Measurements from ENCODE around the gene ANKRD28. TPM values are rescaled to one million over a fixed set of nuclear protein-coding genes. Genes with fewer than 3 reads are reported as not detected.

ANKRD28 gene
- total RNA-seq, 1 donor from 2014 or later: 50.3 TPM

DNA sequence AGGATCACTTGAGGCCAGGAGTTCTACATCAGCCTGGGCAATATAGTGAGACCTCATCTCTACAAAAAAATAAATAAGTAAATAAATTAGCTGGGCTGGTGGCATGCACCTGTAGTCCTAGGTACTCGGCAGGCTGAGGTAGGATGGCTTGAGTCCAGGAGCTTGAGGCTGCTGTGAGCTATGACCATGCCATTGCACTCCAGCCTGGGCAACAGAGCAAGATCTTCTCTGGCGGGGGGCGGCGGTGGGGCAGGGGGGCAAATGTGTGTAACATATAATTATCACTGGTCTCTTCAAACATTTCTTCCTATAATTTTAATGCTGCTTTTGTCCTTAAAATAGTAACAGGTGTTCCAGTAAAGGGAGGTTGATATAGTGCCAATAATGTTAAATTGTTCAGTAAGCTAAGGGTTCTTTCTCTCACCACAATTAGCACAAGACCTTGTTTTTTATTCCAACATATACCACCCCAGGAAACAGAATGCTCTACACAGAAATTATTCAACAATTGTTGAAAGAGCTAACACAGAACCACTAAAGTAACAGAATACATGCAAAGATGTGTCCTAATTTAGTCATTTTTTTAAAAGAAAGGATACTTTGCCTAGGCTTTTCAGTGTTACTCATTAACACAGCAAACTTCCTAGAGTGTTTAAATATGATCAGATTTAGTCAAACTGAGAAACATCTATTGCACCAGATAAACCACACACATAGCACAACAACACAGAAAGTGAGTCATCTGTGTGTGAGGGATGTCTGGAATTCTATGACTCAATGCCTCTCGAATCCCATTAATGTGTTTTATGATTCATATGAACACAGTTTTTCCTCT is 29.1 kb downstream of the ANKRD28 start:
- no peak overlapping the region for H3K4me3 ChIP-seq
- no peaks in the 10 kb centered on the region for H3K9me3 ChIP-seq
- peak overlapping the region; percentile 8 for H3K27ac ChIP-seq
- peaks cover 18% of the 10 kb centered on the region for H3K4me1 ChIP-seq
- no peaks in the 10 kb centered on the region for H3K27me3 ChIP-seq
- ATAC-seq (peak; percentile 92), DNase-seq (peak; percentile 64)
- no peak for TF ChIP-seq CTCF (IDR thresholded peaks at IDR 0.05)
- H3K36me3 ChIP-seq: peaks cover 20% of the 10 kb centered on the region
- intact Hi-C loops (cut with DNase I): no loop called here

DNA sequence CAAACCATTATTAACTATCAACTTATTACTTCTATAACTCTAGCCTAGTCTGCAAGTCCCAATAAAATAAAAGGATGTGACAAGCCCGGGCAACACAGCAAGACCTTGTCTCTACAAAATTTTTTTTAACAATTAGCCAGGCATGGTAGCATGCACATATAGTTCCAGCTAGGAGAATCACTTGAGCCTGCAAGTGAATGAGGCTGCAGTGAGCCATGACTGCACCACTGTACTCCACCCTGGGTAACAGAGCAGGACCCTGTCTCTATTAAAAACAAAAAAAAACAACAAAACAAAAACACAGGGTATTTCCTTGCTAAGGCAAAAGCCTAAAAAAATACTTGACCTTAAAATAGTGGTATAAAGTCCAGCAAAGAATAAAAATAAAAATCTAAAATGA is 31.4 kb downstream of the ANKRD28 start:
- intact Hi-C loops (cut with DNase I): no loop called here
- Histone ChIP-seq H3K27me3 (no peaks in the 10 kb centered on the region), H3K4me3 (no peak overlapping the region), H3K36me3 (peaks cover 23% of the 10 kb centered on the region), H3K27ac (no peak overlapping the region), H3K9me3 (no peaks in the 10 kb centered on the region), H3K4me1 (peaks cover 18% of the 10 kb centered on the region)
- no peak for TF ChIP-seq CTCF (IDR thresholded peaks at IDR 0.05)
- no peak for DNase-seq
- no peak for ATAC-seq

- no peak overlapping the region for H3K4me3 ChIP-seq
- no peak for DNase-seq
- no peaks in the 10 kb centered on the region for H3K4me1 ChIP-seq
Measured at GRCh38 chr3:15758295-15758694, 39.5 kb downstream of the ANKRD28 start.

GRCh38 chr3:15757824-15758223 is 40.0 kb downstream of the ANKRD28 start:
- intact Hi-C loops (cut with DNase I): no loop called here
- H3K36me3 ChIP-seq: no peaks in the 10 kb centered on the region
- no peaks in the 10 kb centered on the region for H3K4me1 ChIP-seq
- no peak for TF ChIP-seq CTCF (IDR thresholded peaks at IDR 0.05)
- no peaks in the 10 kb centered on the region for H3K27me3 ChIP-seq
- H3K9me3 ChIP-seq: no peaks in the 10 kb centered on the region
- no peak overlapping the region for H3K27ac ChIP-seq
- ATAC-seq: no peak
- H3K4me3 ChIP-seq: no peak overlapping the region
- DNase-seq: no peak

More at GRCh38 chr3:15758295-15758694, 39.5 kb downstream of the ANKRD28 start:
- H3K27me3 ChIP-seq: no peaks in the 10 kb centered on the region
- no peaks in the 10 kb centered on the region for H3K36me3 ChIP-seq
- no peak for ATAC-seq
- no peak overlapping the region for H3K27ac ChIP-seq
- intact Hi-C loops (cut with DNase I): no loop called here
- no peaks in the 10 kb centered on the region for H3K9me3 ChIP-seq
- no peak for TF ChIP-seq CTCF (IDR thresholded peaks at IDR 0.05)

DNA sequence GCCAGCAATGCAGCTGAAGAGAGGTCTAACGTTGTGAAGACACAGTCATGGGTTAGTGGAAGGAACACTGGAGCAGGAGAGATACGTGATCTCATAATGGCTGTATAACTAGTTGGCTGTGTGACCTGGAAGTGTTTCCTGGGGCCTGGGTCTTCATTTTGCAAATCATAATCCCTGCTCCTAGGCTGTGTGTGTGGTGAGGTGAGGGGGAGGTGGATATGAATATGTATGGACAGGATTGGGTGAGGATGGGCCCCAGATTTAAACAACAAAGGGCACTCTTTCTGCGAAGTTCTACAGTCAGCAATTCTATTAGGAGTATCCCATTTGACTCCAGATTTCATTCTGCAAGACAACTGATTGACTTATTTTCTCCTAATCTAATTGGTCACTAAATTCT is 41.3 kb downstream of the ANKRD28 start:
- Histone ChIP-seq H3K4me1 (no peaks in the 10 kb centered on the region), H3K4me3 (no peak overlapping the region), H3K9me3 (no peaks in the 10 kb centered on the region), H3K27ac (no peak overlapping the region), H3K36me3 (no peaks in the 10 kb centered on the region), H3K27me3 (no peaks in the 10 kb centered on the region)
- no peak for DNase-seq
- intact Hi-C loops (cut with DNase I): no loop called here
- ATAC-seq: no peak
- no peak for TF ChIP-seq CTCF (IDR thresholded peaks at IDR 0.05)
